Adrenal gland (tissue), 12 donors: ENCODE data around the gene PAX5. TPM values are rescaled to one million over a fixed set of nuclear protein-coding genes. Genes with fewer than 3 reads are reported as not detected.

Source experiments
- DNase-seq, 7 donors: peaks; one replicate each; pipeline ENCODE4 v3.0.0-alpha.2; 2019 to 2020
- H3K27ac ChIP-seq, 5 donors: fragments of 200-600 bp; sonication (generic) in 4 of 5; 1 replicate in 3 of 5; 2 replicates in 2 of 5; pipeline versions ENCODE4 v1.5.1 to v1.8.0; 2016 to 2020; ENCODE audit warnings: mild to moderate bottlenecking in 1 of 5
- H3K27me3 ChIP-seq: fragments of 200-600 bp; 2 replicates; pipeline ENCODE4 v1.8.0; 2021
- H3K36me3 ChIP-seq, 2 donors: fragments of 200-600 bp; replicated peaks in 1 of 2; 1 replicate in 1 of 2; 2 replicates in 1 of 2; pipeline versions ENCODE4 v1.5.1 to v1.8.0; 2018 to 2022
- H3K4me1 ChIP-seq, 2 donors: fragments of 200-600 bp; replicated peaks in 1 of 2; 1 replicate in 1 of 2; 2 replicates in 1 of 2; pipeline versions ENCODE4 v1.5.1 to v1.8.0; 2018 to 2021
- H3K4me3 ChIP-seq, 4 donors: fragments of 200-600 bp; sonication (generic) in 3 of 4; one replicate each; pipeline ENCODE4 v1.5.1; 2016 to 2018
- H3K9me3 ChIP-seq, 3 donors: fragments of 200-600 bp; sonication (generic) in 1 of 3; replicated peaks in 1 of 3; 1 replicate in 2 of 3; 2 replicates in 1 of 3; pipeline versions ENCODE4 v1.5.1 to v1.8.0; 2016 to 2021
- CTCF ChIP-seq, 6 experiments: fragments of 450-650 bp in 4 of 6; fragments of 200-600 bp in 2 of 6; sonication (generic) in 1 of 6; IDR thresholded peaks; 1 replicate in 5 of 6; 2 replicates in 1 of 6; pipeline versions ENCODE4 v1.5.1 to v1.8.0; 2016 to 2021; ENCODE audit warnings: antibody characterized with exemption in 6 of 6, mild to moderate bottlenecking in 2 of 6, moderate library complexity in 1 of 6
- POLR2A ChIP-seq, 2 donors: fragments of 450-650 bp; IDR thresholded peaks; one replicate each; pipeline ENCODE4 v1.6.1; 2017; ENCODE audit warnings: antibody characterized with exemption in 2 of 2, mild to moderate bottlenecking in 2 of 2, moderate library complexity in 1 of 2
- WGBS, 4 donors: extraction: QIAGEN DNeasy Blood & Tissue Kit in 2 of 4; methylation state at CpG; one replicate each; pipeline versions ENCODE4 v1.1.5 to v1.1.7; 2013 to 2017; 5-methylcytosine and 5-hydroxymethylcytosine counted together
- intact Hi-C, 2 donors: fragments of 100-400 bp; cut with DNase I; formaldehyde crosslinking; loops; one replicate each; pipeline versions ENCODE4 v1.14.1 to v1.15.0; 2022 to 2023
- polyA plus RNA-seq, 3 donors: library from polyadenylated mRNA; stranded (reverse); fragments of 200-250 nt in 2 of 3; fragments of 350-450 nt in 1 of 3; fragmentation: Illumina TruSeq in 1 of 3; extraction: RNeasy Lipid Tissue Mini Kit (QIAGEN cat#74804) in 1 of 3; gene quantifications; one replicate each; pipeline ENCODE4 v1.2.3, GENCODE V29; 2013 to 2014
- total RNA-seq, 9 donors: library from RNA; depleted of rRNA in 4 of 9; stranded (reverse); fragments of >200 nt in 4 of 9; fragments of 120-200 nt in 1 of 9; fragmentation: NEBNext Ultra II Directional in 1 of 9; extraction: Animal tissue kit (Norgen Biotek cat#: 25700) in 1 of 9; gene quantifications; one replicate each; pipeline versions ENCODE4 v1.1.0 to v1.2.4, GENCODE V29; 2013 to 2023
- donor health status: healthy with polysubstance abuse.
- donor health status: Bipolar disorder and iron deficiency.
- donor health status: DM: yes; HTN: yes; CAD: no.
- donor health status: DM: no; HTN: no; CAD: no.
- donor health status: DM: no; HTN: no; CAD: no.
- donor health status: DM: yes; HTN: yes; CAD: no.

Gene PAX5
- total and polyA plus RNA-seq, 12 donors = under 0.01 to 0.22 (median 0.09) TPM; not detected in 6

GRCh38 chr9:36987409-36987808 lies 46.7 kb downstream of the PAX5 start:
- Histone ChIP-seq H3K27me3 (peaks cover 47% of the 10 kb centered on the region), H3K9me3 (peaks cover 0 to 8% (median 0%) of the 10 kb centered on the region in 3 donors), H3K36me3 (no peaks in the 10 kb centered on the region), H3K4me1 (peaks cover 0 to 3% of the 10 kb centered on the region in 2 donors), H3K4me3 (no peak overlapping the region), H3K27ac (no peak overlapping the region)
- DNase-seq = peak in 1 of 7 donors; percentile 23
- WGBS, 4 donors = 26 to 40% (median 33%) methylated on average over 10 of the region's 10 CpGs
- TF ChIP-seq CTCF (IDR thresholded peaks at IDR 0.05) = no peak
- no peak for TF ChIP-seq POLR2A (IDR thresholded peaks at IDR 0.05)
- intact Hi-C loops = no loop called here

GRCh38 chr9:36986468-36987408 lies 47.3 kb downstream of the PAX5 start:
- TF ChIP-seq POLR2A (IDR thresholded peaks at IDR 0.05) (no peak), CTCF (IDR thresholded peaks at IDR 0.05) (no peak)
- Histone ChIP-seq H3K27me3 (peaks cover 53% of the 10 kb centered on the region), H3K36me3 (no peaks in the 10 kb centered on the region), H3K27ac (no peak overlapping the region), H3K9me3 (peaks cover 0 to 8% (median 0%) of the 10 kb centered on the region in 3 donors), H3K4me3 (no peak overlapping the region), H3K4me1 (peaks cover 0 to 3% of the 10 kb centered on the region in 2 donors)
- WGBS, 4 donors = 12 to 37% (median 16%) methylated on average over 16 to 65 of the region's 65 CpGs
- no peak for DNase-seq
- intact Hi-C loops = no loop called here

- intact Hi-C loops = no loop called here
- TF ChIP-seq CTCF (IDR thresholded peaks at IDR 0.05) = no peak
- TF ChIP-seq POLR2A (IDR thresholded peaks at IDR 0.05) = no peak
- Histone ChIP-seq H3K27me3 (peaks cover 57% of the 10 kb centered on the region), H3K4me3 (no peak overlapping the region), H3K27ac (no peak overlapping the region), H3K36me3 (no peaks in the 10 kb centered on the region), H3K9me3 (peaks cover 0 to 2% (median 0%) of the 10 kb centered on the region in 3 donors), H3K4me1 (peaks cover 0 to 3% of the 10 kb centered on the region in 2 donors)
- 2 to 4% (median 3%) methylated on average over 21 to 70 of the region's 70 CpGs for WGBS, 4 donors
- DNase-seq = no peak
These were observed 48.1 kb downstream of the PAX5 start for GRCh38 chr9:36985769-36986467.

- H3K27ac ChIP-seq = no peak overlapping the region
- H3K27me3 ChIP-seq = peaks cover 53% of the 10 kb centered on the region
- TF ChIP-seq CTCF (IDR thresholded peaks at IDR 0.05) (no peak), POLR2A (IDR thresholded peaks at IDR 0.05) (no peak)
- intact Hi-C loops = no loop called here
- H3K4me1 ChIP-seq = peaks cover 0 to 3% of the 10 kb centered on the region in 2 donors
- H3K9me3 ChIP-seq = no peaks in the 10 kb centered on the region
- WGBS, 4 donors = 31 to 35% (median 32%) methylated on average over 15 of the region's 15 CpGs
- no peaks in the 10 kb centered on the region for H3K36me3 ChIP-seq
- no peak for DNase-seq
- no peak overlapping the region for H3K4me3 ChIP-seq
These were observed 48.9 kb downstream of the PAX5 start for GRCh38 chr9:36985061-36985768.
